ENCODE measurements around the gene SLC37A1.
"Not testable (repeated sequence)": the region's sequence is repeated elsewhere in the genome, so short reads cannot be mapped to it uniquely, and the experiment has no call there.

The SLC37A1 gene

DNA sequence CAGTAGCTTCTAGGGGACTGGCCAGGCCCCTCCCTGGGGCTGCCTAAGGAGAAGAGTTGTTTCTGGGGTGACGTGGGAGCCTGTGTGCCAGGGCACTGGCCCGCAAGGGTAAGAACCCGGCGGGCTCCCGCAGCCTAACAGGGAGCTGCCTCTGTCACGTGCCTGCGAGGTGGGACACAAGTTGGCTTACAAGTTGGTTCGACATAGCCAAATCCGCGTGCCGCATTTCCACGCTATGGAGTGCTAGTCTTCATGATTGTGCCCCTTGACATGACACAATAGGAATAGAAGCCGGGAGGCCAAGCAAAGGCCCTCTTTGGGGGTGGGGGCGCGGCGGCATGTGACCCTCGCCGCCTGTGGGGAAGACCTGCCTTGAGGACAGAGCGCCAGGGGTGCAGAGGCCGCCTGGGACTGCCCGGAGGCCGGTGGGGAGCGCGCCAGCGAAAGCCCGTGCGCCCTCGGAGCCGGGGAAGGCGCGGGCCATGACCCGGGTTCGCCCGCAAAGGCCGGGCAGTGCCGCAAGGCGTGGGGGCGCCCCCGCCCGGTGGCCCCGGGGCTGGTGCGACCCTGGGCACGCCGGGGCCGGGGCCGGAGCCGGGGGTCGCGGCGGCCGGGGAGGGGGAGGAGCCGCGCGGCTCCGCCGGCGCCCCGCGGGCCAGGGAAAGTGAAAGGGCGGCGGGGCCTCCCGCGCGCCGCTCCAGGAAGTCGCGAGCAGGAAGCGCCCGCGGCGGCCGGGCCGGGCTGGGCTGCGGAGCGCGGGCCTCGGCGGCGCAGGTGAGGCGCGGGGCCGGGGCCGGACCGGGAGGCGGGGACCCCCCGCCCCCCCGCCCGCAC lies at the start of gene SLC37A1:
SLC37A1 (plus strand) TSS at position 702 of the 834 bp plus-strand sequence. CDS start 4,603 bp downstream, outside the sequence.
- in situ Hi-C loops (cut with MboI; ENCODE audit: low sequenced_read_pairs), result no loop called here

DNA sequence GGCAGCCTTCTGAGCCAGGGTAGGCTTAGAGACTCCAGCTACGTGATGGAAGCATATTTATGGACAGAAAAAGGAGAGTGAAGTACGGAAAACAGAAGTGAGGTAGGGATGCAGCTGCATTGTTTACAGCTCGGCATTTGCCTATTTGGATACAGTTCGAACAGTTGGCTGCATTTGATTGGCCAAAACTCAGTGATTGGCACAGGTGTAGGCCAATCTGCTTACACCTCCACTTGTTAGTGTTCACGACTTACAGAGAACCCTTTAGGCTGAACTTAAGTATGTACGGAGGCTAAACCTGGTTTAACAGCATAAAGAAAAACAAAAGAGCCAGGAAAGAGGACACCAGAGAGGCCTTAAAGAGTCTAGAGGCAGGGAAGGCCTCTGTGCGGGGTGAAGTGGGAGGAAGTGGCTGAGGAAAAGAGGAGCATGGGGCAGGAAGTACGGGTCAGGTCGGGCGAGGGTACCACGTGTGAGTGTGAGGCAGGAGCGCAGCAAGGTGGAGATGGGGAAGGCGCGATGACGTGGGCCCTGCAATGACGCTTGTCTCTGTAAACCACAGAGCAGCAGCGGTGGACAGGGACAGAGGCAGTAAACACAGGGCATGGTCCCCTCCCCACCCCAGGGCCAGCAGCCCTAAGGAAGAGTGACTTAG lies 49.7 kb upstream of the SLC37A1 start:
- in situ Hi-C loops (cut with MboI; ENCODE audit: low sequenced_read_pairs), result no loop called here

DNA sequence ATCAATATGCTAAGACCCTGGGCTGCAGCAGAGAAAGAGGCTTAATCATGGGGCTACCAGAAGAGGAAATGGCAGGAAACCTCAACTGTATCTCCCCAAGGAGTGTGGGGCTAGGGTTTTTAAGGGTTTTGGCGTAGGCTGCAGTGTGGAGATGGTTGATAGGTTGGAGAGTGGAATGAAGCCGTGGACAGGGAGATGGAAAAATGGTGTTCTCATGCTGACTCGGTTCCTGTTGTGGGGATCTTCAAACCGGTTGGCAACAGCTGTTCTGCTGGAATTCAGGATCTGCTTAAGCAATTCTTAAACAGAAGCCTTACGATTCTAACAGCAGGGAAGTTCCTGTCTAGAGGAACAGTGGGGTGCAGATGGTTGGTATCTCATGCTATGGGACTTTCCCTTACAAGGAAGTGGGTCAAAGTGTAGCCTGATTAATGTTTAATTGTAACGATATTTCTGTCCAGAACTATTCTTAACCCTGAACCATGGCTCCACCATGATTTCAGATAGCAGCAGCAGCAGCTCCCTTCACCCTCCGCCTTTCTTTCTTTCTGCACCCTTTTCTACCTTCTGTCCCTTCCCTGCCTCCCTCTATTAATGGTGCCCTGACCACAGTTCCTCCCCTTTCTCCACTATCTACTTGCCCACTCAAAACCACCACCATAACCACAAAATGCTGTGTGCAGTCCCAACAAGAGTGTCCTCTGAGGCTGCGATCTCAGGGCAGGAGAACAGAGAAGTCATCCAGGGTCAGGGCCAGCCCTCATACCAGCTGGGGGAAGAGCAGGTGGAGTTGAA lies 48.4 kb upstream of the SLC37A1 start:
- in situ Hi-C loops (cut with MboI; ENCODE audit: low sequenced_read_pairs), result no loop called here

DNA sequence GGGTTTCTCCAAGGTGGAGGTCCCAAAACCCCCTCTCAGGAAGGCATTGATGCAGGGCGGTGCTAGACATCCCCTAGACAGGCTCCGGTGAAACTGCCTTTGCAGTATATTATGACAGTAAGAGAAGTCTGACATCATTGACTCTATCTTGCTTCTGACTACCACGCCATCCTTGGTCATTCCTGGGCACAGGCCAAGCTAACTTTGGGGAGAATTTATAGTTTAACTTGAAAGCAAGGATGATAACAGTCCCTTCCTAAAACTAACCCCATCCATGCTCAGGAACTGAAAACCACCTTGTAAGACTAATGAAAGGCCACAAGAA lies 47.9 kb upstream of the SLC37A1 start:
- in situ Hi-C loops (cut with MboI; ENCODE audit: low sequenced_read_pairs), result no loop called here

DNA sequence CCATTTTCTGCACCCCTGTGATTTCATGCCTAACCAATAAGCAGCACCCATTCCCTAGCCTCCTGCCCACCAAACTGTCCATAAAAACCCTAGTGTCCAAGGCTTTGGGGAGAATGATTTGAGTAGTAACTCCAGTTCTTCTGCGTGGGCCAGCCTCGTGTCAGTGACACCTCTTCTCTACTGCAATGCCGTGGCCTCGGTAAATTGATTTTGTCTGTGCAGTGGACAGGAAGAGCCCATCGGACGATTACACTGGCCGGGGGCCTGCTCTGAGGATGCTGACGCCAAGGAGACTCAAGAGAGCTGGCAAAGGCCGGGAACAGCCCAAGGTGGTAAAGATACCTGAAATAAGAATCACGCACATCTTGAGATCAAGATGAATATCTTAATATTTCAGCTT lies 47.0 kb upstream of the SLC37A1 start:
- in situ Hi-C loops (cut with MboI; ENCODE audit: low sequenced_read_pairs), result no loop called here

DNA sequence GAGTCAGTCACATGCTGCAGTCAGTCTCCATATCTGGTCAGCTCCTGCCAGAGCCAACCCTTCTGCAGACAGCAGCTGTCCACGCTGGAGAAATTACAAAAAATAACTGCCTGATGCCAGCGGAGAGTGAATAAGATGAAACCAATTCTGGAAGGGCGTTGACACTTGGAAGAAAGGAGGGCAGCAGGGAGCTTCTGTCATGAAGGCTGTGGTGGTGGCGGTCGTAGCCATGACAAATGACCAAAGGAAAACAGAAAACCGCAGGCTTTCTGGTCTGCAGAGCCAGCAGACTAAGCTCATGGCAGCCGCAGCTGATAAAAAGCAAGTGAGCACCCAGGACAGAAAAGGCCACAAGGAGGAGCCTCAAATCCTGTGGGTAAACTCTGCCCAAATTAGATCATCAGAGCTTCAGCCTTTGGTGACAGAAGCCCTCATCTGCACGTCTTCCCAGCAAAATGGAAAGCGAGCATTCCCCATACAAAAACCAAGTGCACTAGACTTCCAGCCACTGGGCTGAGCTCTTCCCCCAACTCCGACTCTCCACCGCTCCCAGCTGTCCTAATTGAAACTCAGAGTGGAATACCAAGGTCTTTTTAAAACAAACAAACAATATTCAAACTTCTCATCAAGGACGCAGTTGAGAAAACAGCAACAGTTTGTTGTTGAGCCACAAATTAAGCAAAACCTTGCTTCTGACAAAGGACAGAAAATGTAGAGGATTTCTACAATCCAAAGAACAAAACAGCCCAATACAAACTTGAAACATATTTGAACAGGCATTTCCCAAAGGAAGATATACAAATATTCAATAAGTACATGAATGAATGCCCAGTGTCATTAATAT lies 46.3 kb upstream of the SLC37A1 start:
- in situ Hi-C loops (cut with MboI; ENCODE audit: low sequenced_read_pairs), result no loop called here

DNA sequence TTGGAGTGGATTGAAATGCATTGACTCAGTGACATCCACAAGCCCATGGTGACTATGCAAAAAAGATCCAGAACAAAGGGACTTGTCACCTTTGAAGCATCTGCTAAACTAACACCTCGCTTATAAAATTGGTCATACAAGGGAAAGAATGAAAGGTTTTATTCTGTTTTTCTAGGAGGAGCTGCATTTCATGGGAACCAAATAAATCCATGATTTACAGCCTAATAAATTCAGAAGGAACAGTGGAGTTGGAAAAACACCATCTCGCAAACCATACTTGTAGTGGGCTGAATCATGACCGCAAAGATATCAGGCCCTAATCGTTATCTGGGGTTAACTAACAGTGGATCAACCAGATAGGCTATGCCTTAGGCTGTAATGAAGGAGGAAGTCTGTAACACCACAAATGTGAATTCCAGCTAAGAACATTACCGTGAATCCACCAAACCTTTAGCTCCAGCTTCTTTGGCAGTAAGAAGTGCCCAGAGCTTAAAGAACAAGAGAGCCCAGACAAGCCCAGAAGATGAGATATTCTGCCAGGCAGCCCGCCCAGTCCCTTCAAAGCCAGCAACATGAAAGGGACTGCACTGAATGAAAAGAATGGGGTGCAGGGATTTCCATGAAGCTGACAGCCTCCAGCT lies 45.0 kb upstream of the SLC37A1 start:
- in situ Hi-C loops (cut with MboI; ENCODE audit: low sequenced_read_pairs), result no loop called here

DNA sequence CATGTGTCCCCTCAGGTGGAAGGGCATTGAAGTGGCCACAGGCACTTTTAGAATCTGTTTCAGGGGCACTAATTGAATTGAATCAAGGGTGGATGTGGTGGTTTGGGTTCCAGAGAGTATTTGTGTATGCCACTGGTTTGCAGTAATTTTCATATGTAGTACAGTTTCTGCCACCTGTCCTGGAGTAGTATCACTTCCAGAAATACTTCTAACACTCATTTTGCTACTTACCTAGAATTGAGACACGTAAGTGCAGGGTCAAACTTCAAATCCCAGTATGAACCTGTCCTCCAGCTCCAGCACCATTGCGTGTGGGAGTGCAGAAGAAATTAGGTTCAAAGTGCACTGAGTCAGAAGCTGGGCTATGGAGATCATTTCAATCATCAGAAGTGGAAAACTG lies 44.4 kb upstream of the SLC37A1 start:
- in situ Hi-C loops (cut with MboI; ENCODE audit: low sequenced_read_pairs), result no loop called here

DNA sequence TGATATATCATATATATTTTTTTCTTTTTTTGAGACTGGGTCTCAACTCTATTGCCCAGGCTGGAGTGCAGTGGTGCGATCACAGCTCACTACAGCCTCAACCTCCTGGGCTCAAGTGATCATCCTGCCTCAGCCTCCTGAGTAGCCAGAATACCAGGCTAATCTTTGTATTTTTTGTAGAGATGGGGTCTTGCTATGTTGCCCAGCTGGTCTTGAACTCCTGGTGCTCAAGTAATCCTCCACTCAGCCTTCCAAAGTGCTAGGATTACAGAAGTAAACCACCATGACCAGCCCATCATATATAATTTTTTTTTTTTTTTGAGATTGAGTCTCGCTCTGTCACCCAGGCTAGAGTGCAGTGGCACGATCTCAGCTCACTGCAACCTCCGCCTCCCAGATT lies 43.9 kb upstream of the SLC37A1 start:
- in situ Hi-C loops (cut with MboI; ENCODE audit: low sequenced_read_pairs), result not testable (repeated sequence)

DNA sequence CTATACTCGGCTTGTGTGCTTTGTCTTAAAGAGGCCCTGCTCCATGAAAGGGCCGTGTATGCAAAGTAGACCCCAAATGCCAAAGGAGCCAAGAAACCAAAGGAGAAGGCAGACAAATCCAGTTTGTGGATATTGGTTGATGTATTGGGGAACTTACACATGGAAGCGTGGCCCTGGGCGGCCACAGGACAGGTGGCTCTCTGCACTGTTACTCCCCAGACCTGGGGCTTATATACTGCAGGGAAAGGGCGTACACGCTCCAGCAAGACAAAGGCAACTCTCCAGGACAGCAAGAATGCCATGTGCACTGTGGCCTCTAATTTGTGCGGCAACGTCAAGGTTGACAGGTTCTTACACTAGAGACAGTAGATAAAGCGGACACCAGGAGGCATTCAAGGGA lies 42.4 kb upstream of the SLC37A1 start:
- in situ Hi-C loops (cut with MboI; ENCODE audit: low sequenced_read_pairs), result no loop called here

DNA sequence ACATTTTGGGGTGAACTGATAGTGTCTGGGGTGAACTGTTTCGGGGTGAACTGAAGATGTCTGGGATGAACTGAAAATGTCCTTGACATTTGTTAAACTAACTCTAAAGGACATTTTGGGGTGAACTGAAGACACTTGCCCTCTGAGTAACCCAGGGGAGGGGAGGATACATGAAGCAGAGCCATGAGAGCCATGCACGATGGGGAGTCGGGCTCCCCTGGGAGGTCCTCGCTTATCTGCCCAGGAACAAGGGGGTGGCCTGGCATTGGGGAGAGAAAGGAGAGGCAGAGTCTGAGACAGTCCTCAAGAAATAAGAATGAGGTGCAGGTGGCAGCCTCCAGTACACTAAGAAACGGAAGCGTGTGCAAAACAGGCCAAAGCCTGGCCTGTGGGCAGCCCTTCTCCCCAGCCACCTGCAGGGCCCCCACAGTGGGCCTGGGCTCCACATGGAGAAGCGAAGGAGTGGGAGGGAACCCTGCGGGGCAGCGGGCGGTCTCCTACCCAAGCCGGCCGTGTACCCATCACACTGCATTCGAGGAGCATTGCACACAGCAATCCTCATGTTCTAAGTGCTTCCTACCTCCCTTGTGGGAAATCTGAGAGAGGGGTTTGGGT lies 41.8 kb upstream of the SLC37A1 start:
- in situ Hi-C loops (cut with MboI; ENCODE audit: low sequenced_read_pairs), result no loop called here

DNA sequence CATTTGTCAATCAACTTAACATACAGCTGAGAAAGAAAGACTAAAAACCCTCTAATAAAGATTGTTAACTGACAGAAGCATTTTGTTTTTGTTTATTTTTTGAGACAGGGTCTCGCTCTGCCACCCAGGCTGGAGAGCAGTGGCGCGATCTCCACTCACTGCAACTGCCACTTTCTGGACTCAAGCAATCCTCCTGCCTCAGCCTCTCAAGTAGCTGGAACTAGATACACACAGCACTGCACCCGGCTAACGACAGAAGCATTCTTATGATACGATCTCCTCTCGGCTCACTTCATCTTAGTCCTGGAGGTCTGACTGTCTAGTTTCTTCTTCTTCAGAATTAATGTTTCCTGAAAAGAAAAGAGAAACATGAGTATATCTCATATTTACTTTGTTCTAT lies 41.1 kb upstream of the SLC37A1 start:
- in situ Hi-C loops (cut with MboI; ENCODE audit: low sequenced_read_pairs), result no loop called here

DNA sequence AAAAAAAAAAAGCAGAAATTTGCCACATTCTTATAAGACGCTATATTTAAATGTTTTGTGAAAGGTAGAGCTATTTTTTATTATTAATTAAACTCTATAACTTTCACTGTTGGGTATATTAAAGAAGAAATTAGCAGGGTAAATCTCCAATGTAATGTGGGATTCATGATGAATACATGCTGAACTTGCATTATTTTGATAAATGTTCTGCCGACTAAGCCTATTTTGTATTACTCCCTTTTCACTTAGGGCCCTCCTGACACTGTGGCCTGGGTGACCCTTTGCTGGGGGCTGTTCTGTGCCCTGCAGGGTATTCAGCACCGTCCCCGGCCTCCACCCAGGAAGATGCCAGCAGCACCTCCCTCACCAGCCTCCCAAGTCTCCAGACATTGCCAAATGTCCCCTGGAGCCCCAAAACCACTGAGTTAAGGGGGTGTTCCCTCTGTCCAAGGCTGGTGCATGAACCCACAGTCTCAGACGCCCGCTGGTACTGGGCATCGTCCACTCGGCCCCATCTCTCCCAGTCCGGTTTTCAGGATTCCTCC lies 40.1 kb upstream of the SLC37A1 start:
- in situ Hi-C loops (cut with MboI; ENCODE audit: low sequenced_read_pairs), result no loop called here

DNA sequence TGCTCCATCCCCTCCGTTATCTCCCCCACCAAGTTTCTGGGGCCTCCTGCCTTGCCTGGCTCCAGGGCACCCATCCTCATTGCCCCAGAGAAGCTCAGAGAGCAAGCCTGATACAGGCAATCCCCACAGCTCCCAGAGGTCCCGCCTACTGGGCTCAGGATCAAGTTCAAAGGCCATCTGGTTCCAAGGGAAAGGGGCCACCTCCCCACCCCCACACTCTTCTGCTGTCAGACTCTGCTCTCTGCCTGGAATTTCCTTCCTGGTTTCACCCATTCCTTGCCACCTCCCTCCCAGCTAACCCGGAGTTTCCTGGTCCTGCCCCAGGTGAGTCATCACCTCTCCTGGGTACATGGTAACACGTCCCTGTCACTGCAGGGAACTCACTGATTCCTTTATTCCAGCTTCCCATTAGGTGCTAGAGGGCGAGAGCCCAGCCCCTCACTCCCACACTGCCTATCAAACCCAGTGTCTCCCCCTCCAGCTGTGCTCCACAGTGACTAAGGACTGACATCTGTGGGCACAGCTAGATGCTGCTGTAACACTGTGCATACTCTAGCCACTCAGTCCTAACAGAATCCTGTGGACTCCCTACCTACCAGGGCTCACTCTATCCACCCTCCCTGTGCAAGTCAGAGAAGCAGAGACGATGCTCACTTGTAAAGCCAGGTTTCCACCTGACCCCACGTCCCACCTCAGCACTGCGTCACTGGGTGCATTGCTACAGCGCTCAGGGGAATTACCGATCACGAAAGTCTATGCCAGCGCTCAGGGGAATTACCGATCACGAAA lies 39.4 kb upstream of the SLC37A1 start:
- in situ Hi-C loops (cut with MboI; ENCODE audit: low sequenced_read_pairs), result no loop called here

DNA sequence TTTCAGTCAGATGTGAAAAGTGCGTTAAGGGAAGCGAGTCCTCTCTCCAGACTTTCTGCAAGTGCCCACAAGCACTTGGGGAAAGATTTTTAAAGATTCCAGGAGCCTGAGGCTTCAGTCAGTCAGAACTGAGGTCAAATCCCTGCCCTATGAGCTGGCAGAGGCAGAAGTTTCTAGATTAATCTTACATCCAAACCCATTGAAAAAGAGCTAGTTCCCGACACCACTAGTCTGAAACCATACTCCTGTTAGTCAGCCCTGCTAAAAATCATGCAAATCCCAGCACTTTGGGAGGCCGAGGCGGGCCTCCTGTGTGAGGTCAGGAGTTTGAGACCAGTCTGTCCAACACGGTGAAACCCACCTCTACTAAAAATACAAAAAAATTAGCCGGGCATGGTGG lies 38.6 kb upstream of the SLC37A1 start:
- in situ Hi-C loops (cut with MboI; ENCODE audit: low sequenced_read_pairs), result no loop called here

DNA sequence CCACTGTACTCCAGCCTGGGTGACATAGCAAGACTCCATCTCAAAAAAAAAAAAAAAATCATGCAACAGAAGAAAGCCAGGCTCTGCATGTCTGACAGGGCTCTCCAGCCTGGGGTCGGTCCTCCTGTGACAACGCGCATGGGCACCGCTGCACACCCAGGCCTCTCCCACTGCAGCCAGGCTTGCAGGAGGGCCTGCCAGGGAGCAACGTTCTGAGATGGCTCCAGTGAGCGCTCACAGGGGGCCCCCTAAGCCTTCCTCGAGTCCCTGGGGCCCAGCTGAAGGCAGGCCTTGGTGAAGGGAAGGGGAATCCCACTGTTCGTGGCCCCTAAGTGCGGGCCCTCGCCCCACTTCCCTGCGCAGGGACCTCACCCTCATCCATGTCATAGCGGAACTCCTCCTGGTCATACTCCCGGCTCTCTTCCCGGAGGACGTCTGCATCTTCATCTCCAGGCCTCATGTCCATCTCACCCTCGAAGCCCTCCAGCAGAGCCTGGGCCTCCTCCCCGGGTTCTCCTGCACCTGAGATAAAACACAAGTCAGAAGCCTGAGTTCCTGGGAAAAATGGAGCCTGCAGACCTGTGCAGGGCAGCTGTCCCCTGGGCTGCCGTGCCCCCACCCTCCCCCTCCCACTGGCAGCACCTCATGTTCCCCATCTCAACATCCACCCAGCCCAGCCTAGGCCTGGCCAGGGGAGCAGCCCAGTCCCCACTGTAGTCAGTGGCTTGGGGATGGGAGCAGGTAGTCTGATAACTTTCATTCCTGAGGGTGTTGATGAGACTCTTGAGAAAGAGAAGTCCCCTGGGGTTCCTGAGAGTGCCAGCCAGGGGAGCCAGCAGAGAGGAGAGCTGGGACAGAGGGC lies 37.9 kb upstream of the SLC37A1 start:
- in situ Hi-C loops (cut with MboI; ENCODE audit: low sequenced_read_pairs), result no loop called here

DNA sequence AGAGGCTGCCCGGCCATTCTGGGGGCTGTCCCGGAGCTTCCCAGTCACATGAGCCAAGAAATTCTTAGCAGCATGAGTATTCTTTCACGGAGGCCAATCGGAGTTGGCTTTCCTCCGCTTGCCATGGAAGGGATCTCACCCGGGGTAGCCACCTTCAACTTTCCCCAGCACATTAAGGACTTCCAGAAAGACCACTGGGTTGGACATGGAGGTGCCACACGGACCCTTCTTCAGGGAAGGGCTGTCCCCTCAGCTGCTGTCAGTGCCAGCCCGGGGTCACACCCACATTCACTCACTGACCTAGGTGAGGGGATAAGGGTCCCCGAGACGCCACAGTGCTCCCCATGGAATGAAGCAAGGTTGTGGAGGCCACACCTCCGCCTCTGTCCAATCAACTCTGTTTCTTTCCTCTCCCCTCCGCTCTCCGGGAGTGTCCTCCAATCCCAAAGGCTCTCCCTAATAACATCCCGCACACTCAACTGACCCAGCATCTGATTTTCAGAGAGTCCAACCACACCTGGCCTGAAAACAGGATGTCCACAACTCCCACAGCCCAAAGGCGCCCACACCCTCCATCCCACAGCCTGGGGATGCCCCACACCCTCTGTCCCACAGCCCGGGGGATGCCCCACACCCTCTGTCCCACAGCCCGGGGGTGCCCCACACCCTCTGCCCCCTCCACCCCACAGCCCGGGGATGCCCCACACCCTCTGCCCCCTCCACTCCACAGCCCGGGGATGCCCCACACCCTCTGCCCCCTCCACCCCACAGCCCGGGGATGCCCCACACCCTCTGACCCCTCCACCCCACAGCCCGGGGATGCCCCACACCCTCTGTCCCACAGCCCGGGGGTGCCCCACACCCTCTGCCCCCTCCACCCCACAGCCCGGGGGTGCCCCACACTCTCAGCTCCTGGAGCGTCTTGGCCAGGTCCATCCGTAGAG lies 37.0 kb upstream of the SLC37A1 start:
- in situ Hi-C loops (cut with MboI; ENCODE audit: low sequenced_read_pairs), result no loop called here
